ENCODE results near the gene CNTNAP1. TPM values are rescaled to one million over a fixed set of nuclear protein-coding genes. Genes with fewer than 3 reads are reported as not detected.
"Not testable (repeated sequence)": the region's sequence is repeated elsewhere in the genome, so short reads cannot be mapped to it uniquely, and the experiment has no call there.

CNTNAP1 gene
- total RNA-seq, 3 donors from 2014 or later: 0.73 to 1.3 (median 0.79) TPM

DNA sequence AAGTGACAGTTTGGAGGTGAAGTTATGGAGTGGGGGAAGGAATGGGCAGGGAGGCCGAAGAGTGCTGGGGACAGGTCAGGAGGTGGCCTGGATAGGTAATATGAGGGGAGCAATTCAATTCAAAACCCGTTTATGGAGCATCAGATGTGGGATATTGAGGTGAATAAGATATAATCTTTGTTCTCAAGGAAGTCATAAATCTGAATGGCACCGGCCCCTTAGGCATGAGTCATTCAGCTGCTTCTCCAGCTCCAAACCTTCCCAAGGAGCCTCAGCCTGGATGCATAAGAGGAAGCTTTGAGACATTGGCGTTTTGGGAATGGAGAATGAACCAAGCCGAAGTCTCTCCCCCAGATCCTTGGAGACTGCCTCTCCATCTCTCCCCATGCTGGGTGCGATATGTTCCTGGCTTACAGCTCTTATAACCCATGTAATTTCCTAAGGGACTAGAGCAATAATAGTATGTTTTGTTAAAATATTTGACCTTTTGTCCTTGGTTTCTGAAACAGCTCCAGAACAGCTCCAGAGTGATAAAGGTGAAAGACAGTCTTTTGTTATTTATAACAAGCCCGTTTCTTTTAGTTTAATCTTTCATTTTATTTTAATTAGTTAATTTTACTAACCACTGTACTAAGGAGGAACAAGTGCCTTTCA lies 21.5 kb upstream of the CNTNAP1 start:
- no peak overlapping the region for H3K4me3 Mint-ChIP-seq
- no peaks in the 10 kb centered on the region for H3K9me3 Mint-ChIP-seq
- H3K4me1 Mint-ChIP-seq (ENCODE audit: low read depth): peaks cover 22% of the 10 kb centered on the region
- H3K36me3 Mint-ChIP-seq (ENCODE audit: insufficient read depth): peaks cover 3% of the 10 kb centered on the region
- H3K27me3 Mint-ChIP-seq (ENCODE audit: low read depth): peaks cover 2% of the 10 kb centered on the region
- DNase-seq: no peak
- ATAC-seq: no peak

DNA sequence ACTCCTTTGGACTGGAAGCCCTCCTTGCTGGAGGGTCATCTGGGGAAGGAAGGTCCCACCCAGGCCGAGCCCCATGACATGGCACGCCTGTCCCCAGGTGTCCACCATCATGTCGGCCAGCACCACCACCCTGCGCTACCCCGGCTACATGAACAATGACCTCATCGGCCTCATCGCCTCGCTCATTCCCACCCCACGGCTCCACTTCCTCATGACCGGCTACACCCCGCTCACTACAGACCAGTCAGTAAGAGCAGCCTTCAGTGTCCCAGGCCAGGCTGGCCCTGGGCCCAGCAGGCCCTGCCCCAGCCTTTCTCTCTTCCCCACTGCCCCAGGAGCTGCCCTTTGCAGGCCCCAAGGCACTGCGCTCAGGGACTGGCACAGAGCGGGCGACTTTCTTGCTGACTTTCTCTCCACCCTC lies 16.7 kb upstream of the CNTNAP1 start:
- H3K36me3 Mint-ChIP-seq (ENCODE audit: insufficient read depth): peaks cover 13% of the 10 kb centered on the region
- H3K27me3 Mint-ChIP-seq (ENCODE audit: low read depth): peaks cover 6% of the 10 kb centered on the region
- no peaks in the 10 kb centered on the region for H3K9me3 Mint-ChIP-seq
- no peak for DNase-seq
- peaks cover 3% of the 10 kb centered on the region for H3K4me1 Mint-ChIP-seq (ENCODE audit: low read depth)
- no peak for ATAC-seq
- no peak overlapping the region for H3K4me3 Mint-ChIP-seq

DNA sequence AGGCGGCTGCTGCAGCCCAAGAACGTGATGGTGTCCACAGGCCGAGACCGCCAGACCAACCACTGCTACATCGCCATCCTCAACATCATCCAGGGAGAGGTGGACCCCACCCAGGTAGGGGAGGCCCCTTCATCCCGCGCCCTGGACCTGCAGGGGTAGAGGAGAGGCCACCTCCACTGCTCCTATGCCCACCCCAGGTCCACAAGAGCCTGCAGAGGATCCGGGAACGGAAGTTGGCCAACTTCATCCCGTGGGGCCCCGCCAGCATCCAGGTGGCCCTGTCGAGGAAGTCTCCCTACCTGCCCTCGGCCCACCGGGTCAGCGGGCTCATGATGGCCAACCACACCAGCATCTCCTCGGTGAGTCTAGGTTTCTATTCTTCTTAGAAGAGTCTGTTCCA lies 16.2 kb upstream of the CNTNAP1 start:
- H3K36me3 Mint-ChIP-seq (ENCODE audit: insufficient read depth): peaks cover 13% of the 10 kb centered on the region
- not testable (repeated sequence) for H3K4me3 Mint-ChIP-seq; ATAC-seq; DNase-seq; H3K4me1 Mint-ChIP-seq (ENCODE audit: low read depth); H3K9me3 Mint-ChIP-seq
- H3K27me3 Mint-ChIP-seq (ENCODE audit: low read depth): peaks cover 11% of the 10 kb centered on the region

DNA sequence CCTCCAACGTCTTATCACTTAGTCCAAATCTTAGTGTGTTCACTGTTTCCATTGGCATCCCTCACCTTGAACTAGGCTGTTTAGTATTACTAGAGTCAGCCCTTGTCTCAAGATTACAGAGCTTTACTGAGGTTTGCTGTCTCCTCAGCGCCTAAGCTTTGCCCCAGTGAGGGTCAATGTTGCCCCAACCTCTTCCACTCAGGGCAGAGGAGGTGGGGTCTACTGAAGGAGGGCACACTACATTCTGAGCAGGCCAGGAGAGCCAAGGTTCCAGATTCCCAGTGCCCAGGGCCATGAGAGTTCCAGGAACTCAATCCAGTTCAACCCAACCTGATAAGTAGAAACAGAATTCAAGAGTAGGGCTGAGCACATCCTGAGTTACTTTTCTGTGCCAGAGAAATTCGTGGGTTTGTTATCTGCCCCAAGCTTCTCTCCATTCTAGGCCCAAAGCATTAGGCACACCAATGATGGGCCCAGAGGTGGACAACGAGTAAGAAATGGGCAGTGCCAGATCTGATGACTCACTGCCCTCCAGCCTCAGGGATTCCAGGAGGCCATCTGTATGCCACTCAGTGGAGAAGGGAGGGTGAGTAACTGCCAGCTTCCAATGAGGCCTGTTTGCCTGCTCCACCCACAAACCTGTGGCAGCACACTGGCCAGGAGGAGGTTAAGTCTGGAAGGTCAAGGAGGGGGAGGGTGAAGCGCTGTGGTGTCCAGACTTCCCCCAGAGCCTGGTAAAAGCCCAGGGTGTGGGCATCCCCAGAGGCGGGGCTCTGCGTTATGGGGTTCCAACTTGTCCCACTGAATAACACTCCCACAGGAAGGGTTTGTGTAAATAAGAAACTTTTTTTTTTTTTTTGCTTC lies 15.0 kb upstream of the CNTNAP1 start:
- no peak for DNase-seq
- H3K4me3 Mint-ChIP-seq: no peak overlapping the region
- H3K36me3 Mint-ChIP-seq (ENCODE audit: insufficient read depth): peaks cover 13% of the 10 kb centered on the region
- peaks cover 20% of the 10 kb centered on the region for H3K27me3 Mint-ChIP-seq (ENCODE audit: low read depth)
- ATAC-seq: no peak
- peaks cover 16% of the 10 kb centered on the region for H3K4me1 Mint-ChIP-seq (ENCODE audit: low read depth)
- no peaks in the 10 kb centered on the region for H3K9me3 Mint-ChIP-seq

DNA sequence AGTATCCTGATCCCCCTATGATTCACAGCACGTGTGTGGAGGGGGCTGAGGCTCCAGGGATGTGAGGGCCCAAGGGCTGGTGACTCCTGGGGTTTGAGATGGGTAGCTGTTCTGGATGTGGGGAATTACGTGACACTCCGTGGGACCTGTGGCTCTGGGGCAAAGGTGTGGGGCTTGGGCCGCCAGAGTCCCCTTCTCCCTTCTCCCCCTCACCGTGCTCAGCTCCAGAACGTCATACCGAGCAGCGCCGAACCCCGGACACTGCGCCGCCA lies 12.7 kb upstream of the CNTNAP1 start:
- no peaks in the 10 kb centered on the region for H3K9me3 Mint-ChIP-seq
- H3K4me3 Mint-ChIP-seq: no peak overlapping the region
- H3K36me3 Mint-ChIP-seq (ENCODE audit: insufficient read depth): peaks cover 13% of the 10 kb centered on the region
- DNase-seq: no peak
- no peak for ATAC-seq
- H3K4me1 Mint-ChIP-seq (ENCODE audit: low read depth): peaks cover 21% of the 10 kb centered on the region
- peaks cover 34% of the 10 kb centered on the region for H3K27me3 Mint-ChIP-seq (ENCODE audit: low read depth)

DNA sequence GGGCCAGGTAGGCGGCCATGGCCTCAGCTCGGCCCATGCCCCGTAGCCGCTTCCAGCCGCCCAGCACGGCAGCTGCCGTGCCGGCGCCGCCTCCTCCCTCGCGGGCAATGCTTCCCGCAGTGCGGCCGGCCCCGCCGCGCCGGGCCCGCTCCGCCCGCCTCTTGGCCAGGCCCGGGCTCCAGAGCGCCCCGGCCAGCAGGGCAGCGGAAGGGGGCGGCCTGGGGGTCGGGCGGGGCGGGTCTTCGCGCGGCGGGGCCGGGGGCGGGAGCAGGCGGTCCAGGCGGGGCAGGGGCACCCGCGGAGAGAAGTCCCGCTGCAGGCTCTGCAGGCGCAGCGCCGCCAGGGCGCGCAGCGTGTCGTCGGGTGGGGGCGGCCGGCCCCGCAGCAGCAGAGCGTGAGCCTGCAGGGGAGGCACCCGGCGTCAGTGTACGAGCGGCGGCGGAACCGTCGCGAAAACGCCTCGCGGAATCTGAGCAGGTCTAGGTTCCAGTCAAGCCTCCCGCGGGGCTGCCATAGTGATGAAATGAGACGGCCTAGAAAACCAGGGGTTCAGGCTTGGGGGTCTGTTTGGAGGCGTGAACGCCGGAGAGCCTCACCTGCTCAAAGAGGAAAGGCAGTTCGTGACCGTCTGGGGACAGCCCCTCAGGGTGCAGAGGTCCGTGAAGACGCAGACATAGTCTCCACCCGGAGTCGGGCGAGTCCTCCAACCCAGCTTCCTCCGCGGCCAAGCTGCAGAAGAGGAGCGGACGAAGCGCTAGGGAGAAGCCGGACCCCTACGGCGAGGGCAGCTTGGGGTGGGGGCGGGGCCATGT lies 12.1 kb upstream of the CNTNAP1 start:
- Mint-ChIP-seq H3K4me1 (ENCODE audit: low read depth) (peaks cover 23% of the 10 kb centered on the region), H3K9me3 (no peaks in the 10 kb centered on the region), H3K4me3 (peak overlapping the region; percentile 62), H3K27me3 (ENCODE audit: low read depth) (peaks cover 38% of the 10 kb centered on the region), H3K36me3 (ENCODE audit: insufficient read depth) (peaks cover 13% of the 10 kb centered on the region)
- ATAC-seq (peak; percentile 83 to 84), DNase-seq (no peak)

DNA sequence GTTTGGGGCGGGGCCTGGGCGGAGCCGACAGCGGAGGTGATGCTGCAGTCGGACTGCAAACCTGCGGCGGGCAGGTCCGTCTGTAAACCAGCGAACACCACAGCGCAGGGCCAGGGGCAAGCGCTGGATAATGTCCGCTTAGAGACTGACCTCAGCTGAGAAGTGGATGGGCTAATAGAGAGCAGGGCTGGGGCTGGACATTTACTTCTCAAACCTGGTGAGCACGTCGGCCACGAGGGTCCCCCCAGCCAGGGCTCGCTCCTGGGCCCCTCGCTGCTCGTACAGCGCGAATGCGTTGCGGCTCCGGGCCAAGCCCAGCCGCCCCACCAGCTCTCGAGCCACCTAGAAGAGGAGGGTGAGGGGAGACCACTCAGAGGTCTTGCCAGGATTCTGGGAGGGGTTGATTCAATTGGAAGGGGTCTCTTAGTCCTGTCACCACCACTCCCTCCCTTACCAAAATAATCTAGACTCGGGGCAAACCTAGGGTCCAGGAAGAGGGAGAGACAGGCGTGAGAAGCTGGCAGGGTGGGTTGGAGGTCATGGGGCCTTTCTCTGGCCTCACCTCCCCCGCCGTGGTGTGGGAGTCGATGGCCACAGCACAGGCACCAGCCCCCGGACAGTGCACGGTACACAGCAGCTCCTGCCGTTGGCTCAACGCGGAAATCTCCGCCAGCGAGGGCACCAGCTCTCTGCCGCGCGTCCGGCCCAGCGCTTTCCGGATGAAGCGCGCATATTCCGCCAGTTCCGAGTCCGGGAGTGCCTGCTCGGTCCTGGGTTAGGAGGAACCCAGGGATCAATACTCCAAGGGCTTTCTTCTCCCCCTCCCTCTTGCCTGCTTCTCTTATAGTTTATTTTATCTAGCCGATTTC lies 11.3 kb upstream of the CNTNAP1 start:
- Mint-ChIP-seq H3K4me3 (peak overlapping the region; percentile 62), H3K36me3 (ENCODE audit: insufficient read depth) (peaks cover 8% of the 10 kb centered on the region), H3K27me3 (ENCODE audit: low read depth) (peaks cover 40% of the 10 kb centered on the region), H3K4me1 (ENCODE audit: low read depth) (peaks cover 23% of the 10 kb centered on the region), H3K9me3 (no peaks in the 10 kb centered on the region)
- ATAC-seq: peak in 1 of 2 donors; percentile 25
- no peak for DNase-seq

DNA sequence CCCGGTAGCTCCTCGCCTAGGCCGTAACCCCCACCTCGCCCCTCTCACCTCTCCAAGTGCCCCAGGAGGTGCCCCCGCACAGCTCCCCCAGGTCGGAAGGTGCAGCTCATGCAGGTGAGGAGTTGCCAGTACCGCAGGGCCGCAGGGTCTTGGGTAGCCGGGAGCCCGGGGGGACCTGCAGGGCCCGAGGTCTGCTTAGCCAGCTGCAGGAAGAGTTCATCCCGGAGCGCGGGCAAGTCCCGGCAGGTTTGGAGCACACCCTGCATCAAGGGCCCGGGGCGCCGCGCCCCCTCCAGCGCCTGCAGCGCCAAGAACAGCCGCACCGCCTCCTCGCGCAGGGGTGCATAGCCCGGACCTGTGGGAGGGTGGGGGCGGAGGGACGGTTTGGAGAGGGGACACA lies 10.3 kb upstream of the CNTNAP1 start:
- no peak for DNase-seq
- Mint-ChIP-seq H3K36me3 (ENCODE audit: insufficient read depth) (no peaks in the 10 kb centered on the region), H3K4me3 (no peak overlapping the region), H3K27me3 (ENCODE audit: low read depth) (peaks cover 42% of the 10 kb centered on the region), H3K4me1 (ENCODE audit: low read depth) (peaks cover 29% of the 10 kb centered on the region), H3K9me3 (no peaks in the 10 kb centered on the region)
- no peak for ATAC-seq

DNA sequence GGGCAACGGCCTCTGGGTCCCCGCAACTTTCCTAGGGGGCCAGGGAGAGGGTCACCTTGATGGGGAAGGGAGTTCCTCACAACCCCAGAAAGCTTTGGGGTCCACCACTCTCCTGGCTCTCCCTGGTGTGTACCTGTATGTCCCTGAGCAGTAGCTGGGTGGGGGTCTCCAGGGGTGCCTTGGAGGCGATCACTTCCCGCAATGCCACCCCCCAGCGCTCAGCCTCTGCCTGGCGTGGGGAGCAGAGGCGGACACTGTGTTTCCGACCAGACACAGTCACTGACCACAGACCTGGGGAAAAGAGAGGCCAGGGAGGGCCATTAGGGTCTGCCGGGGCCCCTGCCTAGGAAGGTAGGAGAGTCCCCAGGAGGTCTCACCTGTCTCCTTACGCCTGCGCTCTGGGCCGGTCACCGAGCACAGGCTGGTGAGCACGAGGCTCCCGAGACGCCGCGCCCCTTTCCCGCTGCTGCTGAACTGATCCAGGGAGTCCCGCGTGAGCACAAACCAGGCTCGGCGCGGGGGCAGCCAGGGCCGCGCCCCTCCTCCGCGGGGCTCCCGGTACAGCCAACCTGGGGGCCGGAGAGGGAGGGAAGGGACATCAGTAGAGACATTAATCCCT lies 9.0 kb upstream of the CNTNAP1 start:
- DNase-seq: no peak
- Mint-ChIP-seq H3K4me3 (no peak overlapping the region), H3K36me3 (ENCODE audit: insufficient read depth) (no peaks in the 10 kb centered on the region), H3K4me1 (ENCODE audit: low read depth) (peaks cover 37% of the 10 kb centered on the region), H3K27me3 (ENCODE audit: low read depth) (peaks cover 42% of the 10 kb centered on the region), H3K9me3 (no peaks in the 10 kb centered on the region)
- ATAC-seq: no peak

DNA sequence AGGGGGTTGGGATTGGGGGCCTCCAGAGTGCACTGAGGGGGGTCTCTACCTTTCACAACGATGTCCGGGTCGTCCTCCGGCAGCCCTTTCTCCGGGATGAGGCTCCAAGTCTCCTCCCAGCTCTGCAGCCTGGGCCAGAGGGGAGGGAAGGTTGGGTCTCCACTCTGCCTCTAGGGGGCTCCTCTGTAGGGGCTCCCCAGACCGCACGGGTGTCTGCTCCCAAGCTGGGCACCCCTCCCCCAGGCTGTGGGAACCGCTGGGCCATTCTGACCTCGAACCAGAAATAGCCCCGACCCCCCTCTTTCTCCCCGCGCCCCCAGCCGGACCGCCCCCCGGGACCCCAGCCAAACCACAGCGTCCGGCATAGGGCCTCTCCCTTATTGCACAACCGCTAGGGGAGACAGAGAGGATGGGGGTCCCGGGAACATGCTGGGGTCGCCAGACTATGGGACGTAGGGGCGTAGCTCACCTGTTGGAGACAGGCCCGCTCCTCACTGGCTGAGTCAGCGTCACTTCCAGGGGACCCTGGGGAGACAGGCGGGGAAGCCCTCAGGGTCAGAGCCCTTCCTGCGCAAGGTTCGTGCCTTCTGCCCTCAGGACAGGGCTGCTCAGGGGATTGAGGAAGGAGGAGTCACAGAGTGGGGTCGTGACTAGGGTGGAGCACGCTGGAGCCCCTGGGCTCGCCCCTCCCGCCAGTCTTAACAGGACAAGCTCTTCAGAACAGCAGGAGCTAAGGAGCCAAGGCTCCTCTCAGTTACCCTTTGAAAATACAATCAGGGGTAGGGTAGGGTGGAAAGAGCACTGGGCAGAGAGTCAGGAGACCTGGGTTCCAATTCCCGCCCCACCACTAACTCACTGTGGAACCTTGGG lies 8.2 kb upstream of the CNTNAP1 start:
- no peak for DNase-seq
- Mint-ChIP-seq H3K36me3 (ENCODE audit: insufficient read depth) (no peaks in the 10 kb centered on the region), H3K4me3 (peak overlapping the region; percentile 16), H3K4me1 (ENCODE audit: low read depth) (peaks cover 42% of the 10 kb centered on the region), H3K27me3 (ENCODE audit: low read depth) (peaks cover 42% of the 10 kb centered on the region), H3K9me3 (no peaks in the 10 kb centered on the region)
- no peak for ATAC-seq

DNA sequence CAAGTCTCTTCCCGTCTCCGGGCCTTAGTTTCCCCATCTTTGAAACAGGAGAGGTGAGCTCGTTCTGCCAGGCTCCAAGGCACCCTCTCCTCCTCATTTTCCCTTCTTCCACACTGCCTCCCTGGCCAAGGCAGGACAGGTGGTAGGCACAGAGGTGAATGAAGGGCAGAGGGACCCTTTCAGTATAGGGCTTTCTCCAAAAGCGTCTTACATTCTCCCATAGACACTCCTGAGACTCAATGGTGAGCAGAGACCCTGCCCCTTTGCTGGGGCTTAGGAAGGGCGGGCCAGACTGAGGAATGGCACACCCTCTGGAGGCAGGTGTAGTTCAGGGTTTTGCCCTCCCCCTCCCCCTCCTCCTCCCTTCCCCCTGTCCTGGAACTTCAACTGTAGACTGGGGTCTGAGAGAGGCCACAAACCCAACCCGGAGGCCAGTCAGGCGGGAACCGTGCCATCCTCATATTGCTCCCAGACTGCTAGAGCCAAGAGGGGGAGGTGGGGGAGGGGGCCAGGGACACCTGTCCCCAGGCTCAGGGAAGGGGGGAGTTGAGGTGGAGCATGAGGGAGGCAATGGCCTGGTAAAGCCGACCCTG lies 7.5 kb upstream of the CNTNAP1 start:
- Mint-ChIP-seq H3K27me3 (ENCODE audit: low read depth) (peaks cover 41% of the 10 kb centered on the region), H3K9me3 (no peaks in the 10 kb centered on the region), H3K4me1 (ENCODE audit: low read depth) (peaks cover 47% of the 10 kb centered on the region), H3K36me3 (ENCODE audit: insufficient read depth) (no peaks in the 10 kb centered on the region), H3K4me3 (no peak overlapping the region)
- no peak for ATAC-seq
- no peak for DNase-seq

DNA sequence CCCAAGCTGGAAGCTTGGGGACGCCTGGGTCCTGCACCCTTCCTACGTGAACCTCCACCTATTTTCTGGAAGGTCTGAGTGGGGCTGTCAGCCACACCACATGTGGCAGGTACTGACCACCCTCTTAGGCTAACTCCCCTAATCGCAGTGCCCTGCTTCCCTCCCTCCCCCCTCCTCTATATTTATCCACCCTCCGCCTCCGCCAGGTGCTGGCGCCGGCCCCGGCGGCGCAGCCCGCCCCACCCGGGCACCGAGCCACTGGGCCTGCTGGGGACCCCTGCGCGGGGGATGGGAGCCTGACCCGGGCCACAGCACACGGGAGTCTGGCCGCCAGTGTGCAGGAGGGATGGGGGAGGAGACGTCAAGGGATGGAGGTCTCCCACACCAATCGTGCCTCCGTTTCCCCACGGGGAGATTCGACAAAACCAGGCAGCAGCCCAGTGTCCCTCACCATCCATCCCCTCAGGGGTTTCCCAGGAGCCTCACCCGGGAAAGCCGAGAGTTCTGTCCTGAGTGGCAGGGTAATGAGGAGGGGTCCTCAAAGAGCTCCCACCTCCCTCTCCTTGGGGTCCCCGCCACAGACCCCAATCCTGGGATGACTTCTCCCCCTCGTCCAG lies 6.9 kb upstream of the CNTNAP1 start:
- no peaks in the 10 kb centered on the region for H3K9me3 Mint-ChIP-seq
- peaks cover 47% of the 10 kb centered on the region for H3K4me1 Mint-ChIP-seq (ENCODE audit: low read depth)
- DNase-seq (no peak), ATAC-seq (no peak)
- no peak overlapping the region for H3K4me3 Mint-ChIP-seq
- no peaks in the 10 kb centered on the region for H3K36me3 Mint-ChIP-seq (ENCODE audit: insufficient read depth)
- peaks cover 40% of the 10 kb centered on the region for H3K27me3 Mint-ChIP-seq (ENCODE audit: low read depth)
